HCT116 (cell line): ENCODE data around the gene MAP4K1.

Experiments used
- EZH2 ChIP-seq: fragments of 200-600 bp; sonication (generic); IDR thresholded peaks from 2 replicates; pipeline ENCODE4 v1.6.1; 2017; ENCODE audit warnings: antibody characterized with exemption, mixed run types
- EZH2phosphoT487 ChIP-seq: fragments of 200-600 bp; IDR thresholded peaks from 2 replicates; pipeline ENCODE4 v1.6.1; 2018; ENCODE audit warnings: antibody characterized with exemption, borderline replicate concordance
- FOSL1 ChIP-seq: IDR thresholded peaks from 2 replicates; pipeline ENCODE4 v1.6.1; 2012; ENCODE audit warnings: low read depth
- JUND ChIP-seq: IDR thresholded peaks from 2 replicates; pipeline ENCODE4 v1.6.1; 2012
- POLR2A ChIP-seq: IDR thresholded peaks from 2 replicates; pipeline ENCODE4 v1.7.0; 2011; ENCODE audit warnings: borderline replicate concordance; ENCODE audit not compliant: insufficient read depth, insufficient read length; ENCODE audit errors: extremely low read depth
- POLR2AphosphoS5 ChIP-seq: IDR thresholded peaks from 2 replicates; pipeline ENCODE4 v1.6.1; 2011; ENCODE audit warnings: mild to moderate bottlenecking, low read depth, low read length, moderate library complexity
- RAD21 ChIP-seq: IDR thresholded peaks from 2 replicates; pipeline ENCODE4 v1.6.1; 2012; ENCODE audit warnings: low read depth, mild to moderate bottlenecking
- SIN3A ChIP-seq: IDR thresholded peaks from 2 replicates; pipeline ENCODE4 v1.6.1; 2012; ENCODE audit warnings: low read depth
- SRF ChIP-seq: IDR thresholded peaks from 2 replicates; pipeline ENCODE4 v1.6.1; 2012; ENCODE audit warnings: low read depth
- ZNF274 ChIP-seq: fragments of 200-500 bp; sonication (Bioruptor generic); IDR thresholded peaks from 2 replicates; pipeline ENCODE4 v1.6.1; 2014; ENCODE audit warnings: mild to moderate bottlenecking, low read depth, low read length, inconsistent platforms
- TF ChIP-seq, protein P1 (sequence below), 3 experiments: fragments of 200-600 bp in 1 of 3; sonication (generic) in 1 of 3; IDR thresholded peaks in 2 of 3; conservative IDR thresholded peaks in 1 of 3; 2 replicates each; pipeline ENCODE4 v1.5.1; 2012 to 2017; ENCODE audit warnings: low read depth in 2 of 3, low read length in 2 of 3, antibody characterized with exemption in 1 of 3, borderline replicate concordance in 1 of 3, control low read depth in 1 of 3, mild to moderate bottlenecking in 1 of 3, mixed read lengths in 1 of 3, mixed run types in 1 of 3, moderate library complexity in 1 of 3; ENCODE audit not compliant: insufficient read depth in 1 of 3
- TF ChIP-seq, protein P2 (sequence below): IDR thresholded peaks from 2 replicates; pipeline ENCODE4 v1.6.1; 2011; ENCODE audit warnings: mild to moderate bottlenecking, low read length, moderate library complexity; ENCODE audit not compliant: insufficient replicate concordance; ENCODE audit errors: extremely low read depth
- TF ChIP-seq, protein P3 (sequence below): IDR thresholded peaks from 2 replicates; pipeline ENCODE4 v1.6.1; 2012; ENCODE audit warnings: low read depth

DNA sequence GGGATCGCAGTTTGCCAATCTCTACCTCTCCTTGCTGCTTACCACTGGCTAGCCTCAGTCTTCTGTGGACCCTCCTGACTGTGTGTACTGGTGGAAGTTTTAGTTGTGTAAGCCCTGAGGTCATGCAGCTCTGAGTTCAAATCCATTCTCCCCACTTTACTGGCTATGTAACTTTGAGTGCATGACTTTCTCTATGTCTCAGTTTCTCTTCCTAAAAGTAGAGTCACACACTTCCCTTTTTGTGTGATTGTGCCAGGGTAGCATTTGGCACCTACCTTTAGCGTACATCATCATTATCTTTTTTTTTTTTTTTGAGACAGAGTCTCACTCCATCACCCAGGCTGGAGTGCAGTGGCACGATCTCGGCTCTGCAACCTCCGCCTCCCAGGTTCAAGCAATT, 70.3 kb downstream of the MAP4K1 start:
- TF ChIP-seq EZH2 (no peak), POLR2AphosphoS5 (no peak), POLR2A (no peak), RAD21 (no peak), SRF (no peak), EZH2phosphoT487 (no peak), ZNF274 (no peak), FOSL1 (no peak), SIN3A (no peak), JUND (no peak)
- TF ChIP-seq, protein P1, sequence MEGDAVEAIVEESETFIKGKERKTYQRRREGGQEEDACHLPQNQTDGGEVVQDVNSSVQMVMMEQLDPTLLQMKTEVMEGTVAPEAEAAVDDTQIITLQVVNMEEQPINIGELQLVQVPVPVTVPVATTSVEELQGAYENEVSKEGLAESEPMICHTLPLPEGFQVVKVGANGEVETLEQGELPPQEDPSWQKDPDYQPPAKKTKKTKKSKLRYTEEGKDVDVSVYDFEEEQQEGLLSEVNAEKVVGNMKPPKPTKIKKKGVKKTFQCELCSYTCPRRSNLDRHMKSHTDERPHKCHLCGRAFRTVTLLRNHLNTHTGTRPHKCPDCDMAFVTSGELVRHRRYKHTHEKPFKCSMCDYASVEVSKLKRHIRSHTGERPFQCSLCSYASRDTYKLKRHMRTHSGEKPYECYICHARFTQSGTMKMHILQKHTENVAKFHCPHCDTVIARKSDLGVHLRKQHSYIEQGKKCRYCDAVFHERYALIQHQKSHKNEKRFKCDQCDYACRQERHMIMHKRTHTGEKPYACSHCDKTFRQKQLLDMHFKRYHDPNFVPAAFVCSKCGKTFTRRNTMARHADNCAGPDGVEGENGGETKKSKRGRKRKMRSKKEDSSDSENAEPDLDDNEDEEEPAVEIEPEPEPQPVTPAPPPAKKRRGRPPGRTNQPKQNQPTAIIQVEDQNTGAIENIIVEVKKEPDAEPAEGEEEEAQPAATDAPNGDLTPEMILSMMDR (IDR thresholded peaks at IDR 0.05 in 2 of 3, conservative IDR thresholded peaks at IDR 0.05 in 1 of 3; ENCODE audit: borderline replicate concordance in 1 of 3, insufficient read depth in 1 of 3, low read depth in 2 of 3, low read length in 2 of 3) = no peak
- TF ChIP-seq, protein P2, sequence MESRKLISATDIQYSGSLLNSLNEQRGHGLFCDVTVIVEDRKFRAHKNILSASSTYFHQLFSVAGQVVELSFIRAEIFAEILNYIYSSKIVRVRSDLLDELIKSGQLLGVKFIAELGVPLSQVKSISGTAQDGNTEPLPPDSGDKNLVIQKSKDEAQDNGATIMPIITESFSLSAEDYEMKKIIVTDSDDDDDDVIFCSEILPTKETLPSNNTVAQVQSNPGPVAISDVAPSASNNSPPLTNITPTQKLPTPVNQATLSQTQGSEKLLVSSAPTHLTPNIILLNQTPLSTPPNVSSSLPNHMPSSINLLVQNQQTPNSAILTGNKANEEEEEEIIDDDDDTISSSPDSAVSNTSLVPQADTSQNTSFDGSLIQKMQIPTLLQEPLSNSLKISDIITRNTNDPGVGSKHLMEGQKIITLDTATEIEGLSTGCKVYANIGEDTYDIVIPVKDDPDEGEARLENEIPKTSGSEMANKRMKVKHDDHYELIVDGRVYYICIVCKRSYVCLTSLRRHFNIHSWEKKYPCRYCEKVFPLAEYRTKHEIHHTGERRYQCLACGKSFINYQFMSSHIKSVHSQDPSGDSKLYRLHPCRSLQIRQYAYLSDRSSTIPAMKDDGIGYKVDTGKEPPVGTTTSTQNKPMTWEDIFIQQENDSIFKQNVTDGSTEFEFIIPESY = no peak
- TF ChIP-seq, protein P3, sequence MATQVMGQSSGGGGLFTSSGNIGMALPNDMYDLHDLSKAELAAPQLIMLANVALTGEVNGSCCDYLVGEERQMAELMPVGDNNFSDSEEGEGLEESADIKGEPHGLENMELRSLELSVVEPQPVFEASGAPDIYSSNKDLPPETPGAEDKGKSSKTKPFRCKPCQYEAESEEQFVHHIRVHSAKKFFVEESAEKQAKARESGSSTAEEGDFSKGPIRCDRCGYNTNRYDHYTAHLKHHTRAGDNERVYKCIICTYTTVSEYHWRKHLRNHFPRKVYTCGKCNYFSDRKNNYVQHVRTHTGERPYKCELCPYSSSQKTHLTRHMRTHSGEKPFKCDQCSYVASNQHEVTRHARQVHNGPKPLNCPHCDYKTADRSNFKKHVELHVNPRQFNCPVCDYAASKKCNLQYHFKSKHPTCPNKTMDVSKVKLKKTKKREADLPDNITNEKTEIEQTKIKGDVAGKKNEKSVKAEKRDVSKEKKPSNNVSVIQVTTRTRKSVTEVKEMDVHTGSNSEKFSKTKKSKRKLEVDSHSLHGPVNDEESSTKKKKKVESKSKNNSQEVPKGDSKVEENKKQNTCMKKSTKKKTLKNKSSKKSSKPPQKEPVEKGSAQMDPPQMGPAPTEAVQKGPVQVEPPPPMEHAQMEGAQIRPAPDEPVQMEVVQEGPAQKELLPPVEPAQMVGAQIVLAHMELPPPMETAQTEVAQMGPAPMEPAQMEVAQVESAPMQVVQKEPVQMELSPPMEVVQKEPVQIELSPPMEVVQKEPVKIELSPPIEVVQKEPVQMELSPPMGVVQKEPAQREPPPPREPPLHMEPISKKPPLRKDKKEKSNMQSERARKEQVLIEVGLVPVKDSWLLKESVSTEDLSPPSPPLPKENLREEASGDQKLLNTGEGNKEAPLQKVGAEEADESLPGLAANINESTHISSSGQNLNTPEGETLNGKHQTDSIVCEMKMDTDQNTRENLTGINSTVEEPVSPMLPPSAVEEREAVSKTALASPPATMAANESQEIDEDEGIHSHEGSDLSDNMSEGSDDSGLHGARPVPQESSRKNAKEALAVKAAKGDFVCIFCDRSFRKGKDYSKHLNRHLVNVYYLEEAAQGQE = no peak
